HFF-Myc (cell line): ENCODE measurements around the gene NPNT.

Source experiments
- DNase-seq: peaks from one replicate; pipeline ENCODE4 v3.0.0-alpha.2; 2011; ENCODE audit warnings: low read depth; ENCODE audit errors: extremely low read depth
- H3K4me3 ChIP-seq: replicated peaks from 2 replicates; pipeline ENCODE4 v1.5.1; 2011; ENCODE audit warnings: low read depth, mild to moderate bottlenecking, control low read depth, low read length
- TF ChIP-seq, protein P1 (sequence below): IDR thresholded peaks from 2 replicates; pipeline ENCODE4 v1.5.1; 2012; ENCODE audit warnings: mild to moderate bottlenecking, low read depth, low read length, control low read depth; ENCODE audit errors: missing control alignments

NPNT gene

DNA sequence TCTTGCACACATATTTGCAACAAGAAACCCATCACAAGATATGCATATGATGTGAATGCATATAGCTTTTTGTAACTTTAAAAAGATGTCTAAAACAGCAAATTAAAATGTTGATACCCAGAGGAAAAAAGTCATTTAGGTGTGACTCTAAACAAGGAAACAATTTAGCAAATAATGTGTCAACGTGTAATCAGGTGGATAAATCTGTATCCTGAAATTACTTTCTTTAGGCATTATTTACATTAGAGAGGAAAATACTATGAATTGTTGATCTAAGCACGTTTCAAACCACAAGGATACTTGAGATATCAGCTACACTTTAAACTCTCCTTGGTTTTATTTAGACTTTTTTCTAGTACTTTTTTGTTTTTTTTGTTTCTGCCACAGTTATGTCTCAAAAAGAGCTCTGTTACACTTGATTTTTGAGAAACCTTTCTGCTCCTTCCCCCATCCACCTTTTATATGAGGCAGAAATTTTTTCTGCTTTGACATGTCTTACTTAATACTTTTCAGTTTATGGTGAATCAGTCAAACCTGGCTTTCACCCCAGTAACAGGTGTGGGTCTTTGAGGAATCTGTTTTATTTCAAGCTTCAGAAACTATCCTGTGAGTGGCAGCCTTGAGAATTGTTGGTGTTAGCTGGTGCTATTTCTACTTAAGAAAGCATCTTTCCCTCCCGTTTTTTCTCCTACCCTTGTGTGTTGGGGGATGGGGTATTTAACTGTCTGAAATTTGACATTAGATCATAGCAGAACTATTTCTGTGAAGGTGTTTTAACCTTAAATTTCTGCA lies 1.9 kb downstream of the NPNT start:
- TF ChIP-seq, protein P1, sequence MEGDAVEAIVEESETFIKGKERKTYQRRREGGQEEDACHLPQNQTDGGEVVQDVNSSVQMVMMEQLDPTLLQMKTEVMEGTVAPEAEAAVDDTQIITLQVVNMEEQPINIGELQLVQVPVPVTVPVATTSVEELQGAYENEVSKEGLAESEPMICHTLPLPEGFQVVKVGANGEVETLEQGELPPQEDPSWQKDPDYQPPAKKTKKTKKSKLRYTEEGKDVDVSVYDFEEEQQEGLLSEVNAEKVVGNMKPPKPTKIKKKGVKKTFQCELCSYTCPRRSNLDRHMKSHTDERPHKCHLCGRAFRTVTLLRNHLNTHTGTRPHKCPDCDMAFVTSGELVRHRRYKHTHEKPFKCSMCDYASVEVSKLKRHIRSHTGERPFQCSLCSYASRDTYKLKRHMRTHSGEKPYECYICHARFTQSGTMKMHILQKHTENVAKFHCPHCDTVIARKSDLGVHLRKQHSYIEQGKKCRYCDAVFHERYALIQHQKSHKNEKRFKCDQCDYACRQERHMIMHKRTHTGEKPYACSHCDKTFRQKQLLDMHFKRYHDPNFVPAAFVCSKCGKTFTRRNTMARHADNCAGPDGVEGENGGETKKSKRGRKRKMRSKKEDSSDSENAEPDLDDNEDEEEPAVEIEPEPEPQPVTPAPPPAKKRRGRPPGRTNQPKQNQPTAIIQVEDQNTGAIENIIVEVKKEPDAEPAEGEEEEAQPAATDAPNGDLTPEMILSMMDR, result no peak
- no peak overlapping the region for H3K4me3 ChIP-seq
- no peak for DNase-seq

DNA sequence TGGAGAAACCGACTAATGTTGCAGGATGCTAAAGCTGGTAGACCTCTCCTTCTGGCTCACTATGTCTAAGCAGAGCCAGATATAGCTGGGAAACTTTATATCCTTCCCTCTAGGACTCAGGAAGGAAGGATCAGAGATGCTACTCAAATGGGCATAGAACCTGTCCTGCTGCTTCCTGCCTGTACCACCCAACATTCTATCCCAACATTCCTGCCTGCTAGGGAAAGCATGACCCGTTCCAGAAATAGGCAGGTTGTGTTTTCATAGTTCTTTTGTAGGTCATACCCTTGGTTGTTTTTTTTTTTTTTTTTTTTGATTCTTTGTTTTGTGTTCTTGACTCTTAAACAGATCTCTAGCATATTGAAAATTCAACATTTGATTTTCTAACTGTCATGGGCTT lies 5.3 kb downstream of the NPNT start:
- H3K4me3 ChIP-seq, result no peak overlapping the region
- TF ChIP-seq, protein P1, result no peak
- no peak for DNase-seq

- H3K4me3 ChIP-seq, result no peak overlapping the region
- DNase-seq, result no peak
- TF ChIP-seq, protein P1, result no peak
Measured at GRCh38 chr4:105902550-105903262, 7.4 kb downstream of the NPNT start.

DNA sequence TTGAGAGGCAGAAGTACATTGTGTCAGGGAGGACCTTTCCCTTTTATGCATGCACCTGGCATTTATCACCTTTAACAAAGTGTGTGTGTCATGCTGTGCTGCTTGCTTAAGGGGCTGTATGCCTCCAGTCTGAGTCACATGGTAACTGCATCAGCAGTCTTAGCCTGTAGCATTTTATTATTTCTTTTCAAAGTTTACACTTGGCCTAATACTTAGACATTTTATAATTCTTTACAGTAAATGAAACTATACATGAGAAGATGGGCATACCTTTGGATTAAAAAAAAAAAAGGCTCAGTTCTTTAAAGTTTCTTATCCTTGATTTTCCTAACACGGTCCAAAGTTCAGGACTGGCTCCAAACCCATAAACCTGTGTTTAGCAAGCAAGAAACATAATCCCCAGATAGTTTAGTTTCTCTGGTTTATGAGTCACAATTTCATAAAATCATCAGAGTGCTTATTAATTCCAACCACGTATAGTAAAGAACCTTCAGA lies 14.6 kb downstream of the NPNT start:
- DNase-seq, result no peak
- TF ChIP-seq, protein P1, result no peak
- no peak overlapping the region for H3K4me3 ChIP-seq

DNA sequence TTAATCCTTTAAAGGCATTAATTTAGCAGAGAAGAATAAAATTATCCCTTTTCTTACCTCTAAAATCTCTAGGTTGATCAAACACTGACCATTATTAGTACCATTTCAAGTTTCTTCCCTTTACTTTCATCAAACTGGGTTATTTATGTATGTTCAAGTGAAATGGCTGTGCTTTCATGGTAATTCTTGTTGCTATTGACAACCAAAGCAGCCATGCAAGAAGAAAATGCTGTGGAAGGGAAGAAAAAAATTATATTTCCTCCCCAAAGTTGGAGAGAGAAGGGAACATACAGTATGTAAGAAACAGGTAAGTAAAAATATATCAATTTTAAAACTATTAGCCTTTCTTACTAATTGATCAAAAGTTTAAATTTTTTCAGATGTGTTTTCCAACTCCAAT lies 16.2 kb downstream of the NPNT start:
- H3K4me3 ChIP-seq, result no peak overlapping the region
- TF ChIP-seq, protein P1, result no peak
- no peak for DNase-seq

DNA sequence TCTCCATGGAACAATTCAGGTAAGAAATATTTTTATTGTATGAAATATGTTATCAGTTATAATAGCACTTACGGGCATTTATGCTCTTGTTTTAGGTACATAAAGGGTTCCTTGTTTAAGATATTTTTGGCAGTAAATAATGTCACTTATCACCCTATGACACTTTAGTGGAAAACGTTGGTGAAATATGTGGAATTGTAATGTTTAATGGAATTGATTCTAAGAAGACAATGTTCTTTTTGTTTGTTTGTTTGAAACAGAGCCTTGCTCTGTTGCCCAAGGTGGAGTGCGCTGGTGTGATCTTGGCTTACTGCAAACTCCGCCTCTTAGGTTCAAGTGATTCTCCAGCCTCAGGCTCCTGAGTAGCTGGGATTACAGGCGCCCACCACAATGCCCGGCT lies 17.4 kb downstream of the NPNT start:
- DNase-seq, result no peak
- no peak overlapping the region for H3K4me3 ChIP-seq
- TF ChIP-seq, protein P1, result no peak
